WTC11 (cell line): Measurements from ENCODE around the gene CASQ2. TPM values are rescaled to one million over a fixed set of nuclear protein-coding genes. Genes with fewer than 3 reads are reported as not detected.
A peak's percentile ranks its signal among the peaks of the same experiment; 100 is the strongest.

ENCODE experiments used
- ATAC-seq: fragments of 200-7000 bp; cut with Tn5 transposase; 2 replicates; pipeline ENCODE4 v1.10.0; 2021; ENCODE audit warnings: mild to moderate bottlenecking, moderate library complexity
- CTCF ChIA-PET: fragments of 300-600 bp; sonication (Branson Sonifier 250); formaldehyde crosslinking; loops from one replicate; lab custom pipeline; 2021; ENCODE audit warnings: antibody characterized with exemption; lab: Charles Lee
- POLR2A ChIA-PET: fragments of 350-600 bp; sonication (Branson Sonifier 250); formaldehyde crosslinking; loops from one replicate; lab custom pipeline; 2021; ENCODE audit warnings: antibody characterized with exemption; lab: Charles Lee
- DNase-seq: peaks from one replicate; pipeline ENCODE4 v3.0.0; 2021; ENCODE audit warnings: low spot score
- H3K27ac Mint-ChIP-seq: 2 replicates; pipeline ENCODE4 v1.8.0; 2021; ENCODE audit warnings: mixed read lengths
- H3K27me3 Mint-ChIP-seq: 2 replicates; pipeline ENCODE4 v1.8.0; 2021; ENCODE audit warnings: low read depth, mild to moderate bottlenecking, moderate library complexity, mixed read lengths
- H3K36me3 Mint-ChIP-seq: 2 replicates; pipeline ENCODE4 v1.8.0; 2021; ENCODE audit warnings: mixed read lengths
- H3K4me1 Mint-ChIP-seq: 2 replicates; pipeline ENCODE4 v1.8.0; 2022; ENCODE audit warnings: mixed read lengths
- H3K4me3 Mint-ChIP-seq: 2 replicates; pipeline ENCODE4 v1.8.0; 2021; ENCODE audit warnings: mild to moderate bottlenecking, moderate library complexity, mixed read lengths
- H3K9me3 Mint-ChIP-seq: 2 replicates; pipeline ENCODE4 v1.8.0; 2021; ENCODE audit warnings: mixed read lengths
- ARID4B ChIP-seq: sonication (generic); formaldehyde crosslinking; IDR thresholded peaks from 2 replicates; pipeline ENCODE4 v1.8.0; 2023; ENCODE audit warnings: missing genetic modification reagents, mild to moderate bottlenecking, borderline replicate concordance
- E2F4 ChIP-seq: sonication (generic); formaldehyde crosslinking; IDR thresholded peaks from 2 replicates; pipeline ENCODE4 v1.8.1; 2022; ENCODE audit warnings: low read depth, mild to moderate bottlenecking, moderate library complexity, missing genetic modification reagents, borderline replicate concordance
- EMX1 ChIP-seq: fragments of 250-450 bp; sonication (Bioruptor Pico); IDR thresholded peaks from 2 replicates; pipeline ENCODE4 v1.8.0; 2021; ENCODE audit warnings: mild to moderate bottlenecking
- GABPB1 ChIP-seq: sonication (generic); formaldehyde crosslinking; IDR thresholded peaks from 2 replicates; pipeline ENCODE4 v1.8.1; 2023; ENCODE audit warnings: mild to moderate bottlenecking, missing genetic modification reagents
- NFATC4 ChIP-seq: fragments of 250-450 bp; sonication (Bioruptor Pico); IDR thresholded peaks from 2 replicates; pipeline ENCODE4 v1.9.0; 2021; ENCODE audit warnings: mild to moderate bottlenecking
- NR3C1 ChIP-seq: sonication (generic); formaldehyde crosslinking; conservative IDR thresholded peaks from 2 replicates; pipeline ENCODE4 v1.8.1; 2023; ENCODE audit warnings: low read depth, mild to moderate bottlenecking, missing genetic modification reagents
- RELA ChIP-seq: sonication (generic); formaldehyde crosslinking; IDR thresholded peaks from 2 replicates; pipeline ENCODE4 v1.8.1; 2022; ENCODE audit warnings: missing genetic modification reagents, mild to moderate bottlenecking, borderline replicate concordance
- SMAD3 ChIP-seq: sonication (generic); formaldehyde crosslinking; IDR thresholded peaks from 2 replicates; pipeline ENCODE4 v1.8.0; 2022; ENCODE audit warnings: missing genetic modification reagents, mild to moderate bottlenecking, borderline replicate concordance
- SMAD4 ChIP-seq: sonication (generic); formaldehyde crosslinking; IDR thresholded peaks from 2 replicates; pipeline ENCODE4 v1.8.0; 2022; ENCODE audit warnings: mild to moderate bottlenecking, missing genetic modification reagents
- SP1 ChIP-seq: sonication (generic); formaldehyde crosslinking; conservative IDR thresholded peaks from 2 replicates; pipeline ENCODE4 v1.8.1; 2022; ENCODE audit warnings: missing genetic modification reagents
- TEAD1 ChIP-seq: sonication (generic); formaldehyde crosslinking; IDR thresholded peaks from 2 replicates; pipeline ENCODE4 v1.8.0; 2022; ENCODE audit warnings: mild to moderate bottlenecking, missing genetic modification reagents
- TP53 ChIP-seq: sonication (generic); formaldehyde crosslinking; IDR thresholded peaks from 2 replicates; pipeline ENCODE4 v1.8.1; 2023; ENCODE audit warnings: mild to moderate bottlenecking, missing genetic modification reagents
- USF1 ChIP-seq: sonication (generic); formaldehyde crosslinking; IDR thresholded peaks from 2 replicates; pipeline ENCODE4 v1.8.0; 2022; ENCODE audit warnings: mild to moderate bottlenecking, missing genetic modification reagents
- ZBTB43 ChIP-seq: sonication (generic); formaldehyde crosslinking; IDR thresholded peaks from 2 replicates; pipeline ENCODE4 v1.8.1; 2023; ENCODE audit warnings: mild to moderate bottlenecking, missing genetic modification reagents
- ZNF263 ChIP-seq: sonication (generic); formaldehyde crosslinking; IDR thresholded peaks from 2 replicates; pipeline ENCODE4 v1.8.1; 2022; ENCODE audit warnings: low read depth, mild to moderate bottlenecking, moderate library complexity, missing genetic modification reagents
- ZNF396 ChIP-seq: fragments of 250-450 bp; sonication (Bioruptor Pico); IDR thresholded peaks from 2 replicates; pipeline ENCODE4 v1.8.0; 2021; ENCODE audit warnings: mild to moderate bottlenecking, moderate library complexity, borderline replicate concordance
- ZNF512 ChIP-seq: sonication (generic); formaldehyde crosslinking; IDR thresholded peaks from 2 replicates; pipeline ENCODE4 v1.8.1; 2022; ENCODE audit warnings: missing genetic modification reagents, borderline replicate concordance
- total RNA-seq: library from RNA; stranded (reverse); gene quantifications from 3 replicates; pipeline ENCODE4 v1.2.3, GENCODE V29; 2021

CASQ2 gene
- total RNA-seq, 1 experiment from 2014 or later, result not detected

- Mint-ChIP-seq H3K27ac (0 out of 2 replicates have a peak overlapping the region, but pooled peaks have one; percentile 69), H3K9me3 (no peaks in the 10 kb centered on the region), H3K4me3 (no peak overlapping the region), H3K36me3 (peaks cover 4% of the 10 kb centered on the region; the same call in 1 of the 2 replicates), H3K27me3 (no peaks in the 10 kb centered on the region), H3K4me1 (peaks cover 14% of the 10 kb centered on the region)
- ChIA-PET POLR2A (no interaction called here), CTCF (interaction anchor here (2.8 kb wide), 1 partner anchor 30 kb away, joined by 12 read pairs; no protein-coding TSS in a partner anchor)
- DNase-seq (no peak), ATAC-seq (peak; percentile 33)
- TF ChIP-seq TEAD1 (no peak), ZNF263 (CRISPR knock-in tag) (no peak), TP53 (CRISPR knock-in tag) (no peak), SMAD3 (CRISPR knock-in tag) (no peak), SMAD4 (CRISPR knock-in tag) (no peak), E2F4 (CRISPR knock-in tag) (no peak), ARID4B (CRISPR knock-in tag) (no peak), RELA (no peak), GABPB1 (CRISPR knock-in tag) (no peak)
Measured at GRCh38 chr1:115677182-115677555, 91.3 kb downstream of the CASQ2 start.

GRCh38 chr1:115676498-115677181 lies 91.9 kb downstream of the CASQ2 start:
- DNase-seq (no peak), ATAC-seq (no peak)
- Mint-ChIP-seq H3K27ac (peak overlapping the region; percentile 69; the same call in 1 of the 2 replicates), H3K4me3 (no peak overlapping the region), H3K27me3 (no peaks in the 10 kb centered on the region), H3K4me1 (peaks cover 14% of the 10 kb centered on the region), H3K36me3 (peaks cover 4% of the 10 kb centered on the region; the same call in 1 of the 2 replicates), H3K9me3 (no peaks in the 10 kb centered on the region)
- TF ChIP-seq SP1 (CRISPR knock-in tag), result no peak
- no peak for TF ChIP-seq USF1 (CRISPR knock-in tag)
- no peak for TF ChIP-seq SMAD4 (CRISPR knock-in tag)
- ChIA-PET POLR2A (no interaction called here), CTCF (interaction anchor here (1.0 to 2.8 kb wide), 2 partner anchors 30 to 68 kb away, joined by 4 to 12 read pairs; no protein-coding TSS in a partner anchor)

GRCh38 chr1:115672224-115673009 lies 96.1 kb downstream of the CASQ2 start:
- POLR2A ChIA-PET, result no interaction called here
- Mint-ChIP-seq H3K36me3 (peaks cover 17% of the 10 kb centered on the region), H3K4me3 (no peak overlapping the region), H3K9me3 (peaks cover 6% of the 10 kb centered on the region; the same call in 1 of the 2 replicates), H3K27me3 (no peaks in the 10 kb centered on the region), H3K4me1 (peaks cover 12% of the 10 kb centered on the region), H3K27ac (no peak overlapping the region)
- CTCF ChIA-PET, result interaction anchor here (1.0 kb wide), 1 partner anchor 34 kb away, joined by 3 read pairs; no protein-coding TSS in a partner anchor
- ATAC-seq, result no peak
- DNase-seq, result no peak
- TF ChIP-seq NFATC4 (CRISPR knock-in tag), result no peak
- no peak for TF ChIP-seq NR3C1 (CRISPR knock-in tag)
- no peak for TF ChIP-seq ZNF512 (CRISPR knock-in tag)
- no peak for TF ChIP-seq TEAD1
- TF ChIP-seq ZBTB43 (CRISPR knock-in tag), result no peak
- no peak for TF ChIP-seq EMX1
- TF ChIP-seq TP53 (CRISPR knock-in tag), result no peak
- no peak for TF ChIP-seq ZNF396 (CRISPR knock-in tag)
